Esophagus mucosa (tissue), 1 donor: ENCODE results near the gene HOXA4. TPM values are rescaled to one million over a fixed set of nuclear protein-coding genes. Genes with fewer than 3 reads are reported as not detected.

Experiments
- ATAC-seq: fragments of 200-7000 bp; cut with Tn5 transposase; one replicate; pipeline ENCODE4 v1.9.1; 2020
- total RNA-seq: library from RNA; stranded (reverse); gene quantifications from one replicate; pipeline ENCODE4 v1.2.4, GENCODE V29; 2023
- donor health status: DM: yes; HTN: yes; CAD: no.

Gene HOXA4
- 5.5 TPM for total RNA-seq

DNA sequence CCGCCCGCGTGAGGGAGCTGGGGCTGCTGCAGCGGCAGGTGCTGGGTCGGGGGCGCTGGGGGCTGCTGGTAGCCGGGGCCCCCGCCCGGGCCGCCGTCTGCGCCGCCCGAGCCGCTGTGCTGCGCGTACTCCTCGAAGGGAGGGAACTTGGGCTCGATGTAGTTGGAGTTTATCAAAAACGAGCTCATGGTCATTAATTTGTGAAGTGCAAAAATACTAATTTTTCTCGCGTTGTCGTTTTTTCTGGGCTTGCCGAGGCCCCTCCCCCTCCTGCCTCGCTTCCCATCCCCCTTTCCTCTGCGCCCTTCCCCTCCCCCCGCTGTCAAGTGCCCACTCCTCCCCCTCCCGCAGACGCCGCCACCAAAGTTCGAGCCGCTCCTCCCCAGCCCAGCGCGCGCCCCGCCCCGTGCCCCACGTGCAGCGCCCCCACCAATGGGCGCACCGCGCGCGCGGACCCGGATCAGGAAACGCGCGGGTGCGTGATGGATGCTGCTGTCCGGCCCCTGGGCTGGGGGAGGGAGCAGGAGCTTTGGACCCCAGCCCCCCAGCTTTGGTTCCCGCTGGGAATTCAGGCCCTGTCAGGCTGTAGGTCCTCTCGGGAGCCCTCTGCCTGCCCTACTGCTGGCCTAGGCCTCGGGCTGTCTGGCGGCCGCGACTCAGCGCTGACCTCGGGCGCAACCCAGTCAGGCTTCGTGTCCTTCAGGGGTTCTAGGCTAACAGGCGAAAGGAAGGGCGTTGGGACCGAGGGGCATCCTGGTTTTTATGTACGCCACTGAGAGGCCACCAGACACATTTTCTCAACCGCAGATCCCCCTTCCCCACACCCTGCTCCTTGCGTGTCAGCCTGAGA is at the start of gene HOXA4:
Gene HOXA4, minus strand, starts transcription at position 218 of the 850 bp plus-strand sequence. Its CDS starts 24 bp downstream, at position 194.
- peak; percentile 99 for ATAC-seq

DNA sequence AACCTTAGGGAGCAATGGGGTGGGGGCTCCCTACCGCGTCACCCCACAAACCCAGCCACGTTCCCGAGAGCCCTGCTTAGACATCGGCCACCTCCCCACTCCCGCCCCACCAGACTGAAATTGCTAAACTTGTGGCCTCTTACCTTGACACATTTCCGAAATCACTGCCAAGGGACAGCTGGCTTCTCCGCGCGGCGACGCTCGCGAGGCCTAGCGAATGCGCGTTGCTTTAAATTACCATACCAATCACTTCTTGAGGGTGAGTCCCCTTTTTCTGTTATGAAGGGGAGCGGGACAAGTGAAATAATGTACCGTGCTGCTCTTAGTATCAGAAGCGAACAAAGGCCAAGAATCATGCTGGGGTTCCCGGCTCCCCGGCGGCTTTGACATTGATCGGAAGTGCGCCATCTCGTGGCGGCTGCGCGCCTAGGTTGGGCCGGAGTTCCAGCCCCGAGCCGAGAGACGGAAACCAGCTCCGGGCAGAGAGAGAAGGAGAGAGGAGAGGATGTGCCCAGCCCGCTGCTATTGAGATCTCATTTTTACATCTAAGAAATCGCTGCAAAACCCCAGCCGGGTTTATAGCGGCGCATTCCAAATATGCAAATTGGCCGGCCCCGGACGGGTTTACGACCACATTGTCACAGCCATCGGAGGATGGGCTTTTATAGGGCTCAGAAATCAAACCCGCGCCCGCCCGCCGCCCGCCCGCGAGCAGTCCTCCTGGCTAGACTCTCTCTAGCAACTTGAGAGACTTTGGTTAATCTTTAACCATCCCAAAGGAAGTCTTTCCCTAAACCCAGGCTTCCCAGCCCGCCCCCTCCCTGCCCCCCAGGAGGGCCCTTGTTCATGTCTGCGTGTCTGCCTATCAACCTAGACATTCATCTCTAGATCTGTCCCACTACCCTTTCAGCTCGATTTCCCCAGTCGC is 49.2 kb upstream of the HOXA4 start:
- ATAC-seq: peak; percentile 60

DNA sequence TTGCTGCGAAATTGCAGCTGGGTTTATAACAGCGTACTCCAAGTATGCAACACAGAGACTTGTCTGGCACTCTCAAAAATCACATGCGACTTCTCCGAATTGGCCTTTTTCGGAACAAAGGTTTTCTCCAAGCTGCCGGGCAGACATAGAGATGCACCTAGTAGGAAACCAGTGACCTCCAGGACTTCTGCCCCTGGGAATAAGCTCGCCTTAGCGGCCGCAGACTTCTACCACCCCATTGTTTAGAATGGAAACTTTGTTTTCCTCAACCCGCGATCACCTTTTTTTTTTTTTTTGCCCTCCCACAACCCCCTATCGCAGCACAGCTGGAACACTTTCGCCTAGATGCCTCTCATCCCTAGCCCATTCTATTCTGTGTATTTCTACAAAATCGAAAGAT is 48.5 kb upstream of the HOXA4 start:
- no peak for ATAC-seq

DNA sequence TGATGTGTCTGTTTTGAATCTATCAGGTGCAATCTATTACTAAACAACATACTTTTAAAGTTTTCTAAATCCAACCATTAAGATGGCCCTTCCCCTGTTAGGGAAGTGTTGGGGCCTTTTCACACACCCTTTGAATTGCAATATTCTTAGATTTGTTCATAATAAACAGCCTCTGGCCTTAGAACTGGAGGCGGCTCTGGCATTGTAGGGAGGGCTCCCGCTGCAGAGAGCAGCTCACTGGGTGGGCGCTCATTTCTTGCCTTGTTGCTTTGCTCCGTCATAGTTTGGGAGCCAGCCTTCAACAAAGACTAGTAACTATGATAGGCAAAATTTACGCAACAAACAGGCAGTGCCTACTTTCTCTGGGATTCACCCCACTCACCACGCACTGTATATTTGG is 47.8 kb upstream of the HOXA4 start:
- no peak for ATAC-seq

DNA sequence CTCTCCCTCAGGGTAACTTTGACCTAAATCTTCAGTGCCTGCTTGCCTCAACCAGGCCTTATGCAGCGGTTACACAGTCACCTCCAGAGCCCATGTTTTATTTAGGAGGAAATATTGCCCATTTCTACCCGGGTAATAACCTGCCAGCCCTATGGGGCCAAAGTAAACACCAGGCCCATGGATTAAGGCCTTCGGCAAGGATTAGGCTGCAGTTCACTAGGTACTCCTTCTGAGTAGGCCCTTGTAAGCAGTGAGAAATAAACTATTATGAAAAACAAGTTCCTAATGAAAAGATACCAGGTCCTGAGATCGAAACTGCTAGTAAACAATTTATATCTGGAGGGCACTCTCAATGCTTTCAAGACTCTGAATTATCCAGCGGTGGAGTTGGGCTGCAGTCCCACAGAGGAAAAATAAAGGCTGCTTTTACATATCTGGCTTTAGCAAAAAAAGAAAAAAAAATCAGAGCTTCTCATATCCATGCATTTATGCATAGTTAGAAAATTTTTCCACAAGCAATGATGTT is 47.3 kb upstream of the HOXA4 start:
- ATAC-seq: no peak

DNA sequence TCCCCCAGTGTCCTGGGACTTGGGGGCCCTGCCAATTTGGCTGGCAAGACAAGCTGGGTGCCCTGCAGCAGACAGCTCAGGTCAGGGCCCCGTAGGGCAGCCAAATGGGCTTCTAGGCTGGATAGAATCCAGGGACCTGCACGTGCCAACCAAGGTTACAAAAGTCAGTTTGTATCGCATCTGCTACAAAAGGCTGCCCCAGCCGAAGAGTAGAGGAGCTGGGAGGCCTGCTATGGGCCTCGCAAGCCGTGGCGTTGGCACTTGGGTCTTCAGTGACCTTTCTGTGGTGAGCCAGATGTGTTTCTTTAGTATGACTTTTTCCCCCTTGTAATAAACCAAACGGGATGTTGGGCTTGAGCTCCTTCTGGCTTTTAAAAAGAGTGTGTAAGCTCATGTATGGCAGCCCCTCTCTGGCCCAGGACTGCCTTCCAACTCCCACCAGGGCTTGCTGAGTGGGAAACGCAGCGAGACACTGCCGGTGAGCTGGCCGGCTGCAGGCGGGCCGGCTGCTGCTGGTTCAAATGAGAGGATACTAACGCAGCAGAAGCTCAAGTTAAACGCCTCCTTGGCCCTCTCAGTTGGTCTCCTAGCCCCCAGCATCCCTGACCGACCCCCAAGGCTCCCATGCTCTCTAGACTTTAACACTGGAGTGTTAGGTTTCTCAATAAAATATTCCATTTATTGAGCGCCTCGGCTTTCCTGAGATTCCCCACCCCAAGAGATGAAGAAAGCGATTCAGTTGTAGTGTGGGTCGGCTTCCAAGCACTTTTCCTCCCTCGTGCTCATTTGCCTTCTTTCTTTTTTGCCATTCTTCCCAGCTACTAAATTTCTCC is 46.6 kb upstream of the HOXA4 start:
- ATAC-seq: no peak

DNA sequence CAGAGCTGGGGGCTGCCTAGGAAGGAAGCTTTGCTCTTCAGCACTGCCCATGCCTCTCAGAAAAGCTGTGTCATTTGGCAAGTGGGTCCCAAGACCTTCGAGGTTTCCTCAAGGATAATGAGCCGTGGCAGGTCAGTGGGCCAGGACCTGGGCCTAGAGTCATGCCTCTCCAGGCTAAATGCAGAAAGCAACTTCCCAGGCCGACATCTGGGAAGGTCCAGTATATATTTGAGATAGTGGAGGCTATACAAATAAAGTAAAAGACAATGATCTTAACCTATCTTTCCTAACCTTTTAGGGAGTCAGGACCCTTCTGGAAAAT is 45.9 kb upstream of the HOXA4 start:
- no peak for ATAC-seq

DNA sequence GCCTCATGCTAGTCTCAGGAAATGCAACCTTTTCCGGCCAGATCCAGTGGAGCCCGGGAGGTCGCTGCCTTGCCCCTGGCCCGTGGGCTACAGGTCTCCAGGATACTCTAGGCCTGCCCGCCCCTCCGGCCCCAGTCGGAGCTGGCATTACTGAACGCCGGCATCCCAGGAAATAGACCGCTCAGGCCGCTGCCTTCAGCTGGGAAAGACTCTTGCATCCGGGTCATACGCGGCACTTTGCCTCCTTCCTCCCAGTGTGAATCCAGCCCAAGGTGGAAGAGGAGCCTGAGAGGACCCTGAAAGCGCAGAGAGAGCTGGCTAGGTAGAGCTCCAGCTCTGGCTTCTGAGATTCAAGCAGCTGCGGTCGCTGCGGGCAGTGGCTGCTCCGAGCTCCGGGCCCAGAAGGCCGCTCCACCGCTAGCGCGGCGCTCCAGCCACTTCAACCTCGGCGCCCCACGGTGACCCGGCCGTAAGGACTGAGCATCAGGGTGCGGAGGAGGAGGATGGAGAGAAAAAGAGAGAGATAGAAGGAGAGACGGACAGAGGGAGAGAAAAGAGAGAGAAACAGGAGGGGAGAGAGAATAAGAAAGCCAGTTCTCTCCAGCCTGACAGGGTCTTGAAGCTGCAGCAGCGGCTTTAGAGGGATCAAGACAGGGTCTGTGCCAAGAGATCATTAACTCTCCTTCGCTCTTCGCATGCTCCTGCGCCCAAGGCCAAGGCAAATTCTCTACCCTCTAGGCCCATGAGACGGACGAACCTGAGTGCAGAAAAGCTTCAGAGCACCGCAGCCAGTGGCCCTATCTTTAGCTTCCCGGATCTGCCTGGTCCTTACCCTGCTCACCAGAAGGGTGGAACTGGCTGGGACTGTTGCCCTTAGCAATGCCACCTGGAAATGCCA is 45.3 kb upstream of the HOXA4 start:
- ATAC-seq: no peak

DNA sequence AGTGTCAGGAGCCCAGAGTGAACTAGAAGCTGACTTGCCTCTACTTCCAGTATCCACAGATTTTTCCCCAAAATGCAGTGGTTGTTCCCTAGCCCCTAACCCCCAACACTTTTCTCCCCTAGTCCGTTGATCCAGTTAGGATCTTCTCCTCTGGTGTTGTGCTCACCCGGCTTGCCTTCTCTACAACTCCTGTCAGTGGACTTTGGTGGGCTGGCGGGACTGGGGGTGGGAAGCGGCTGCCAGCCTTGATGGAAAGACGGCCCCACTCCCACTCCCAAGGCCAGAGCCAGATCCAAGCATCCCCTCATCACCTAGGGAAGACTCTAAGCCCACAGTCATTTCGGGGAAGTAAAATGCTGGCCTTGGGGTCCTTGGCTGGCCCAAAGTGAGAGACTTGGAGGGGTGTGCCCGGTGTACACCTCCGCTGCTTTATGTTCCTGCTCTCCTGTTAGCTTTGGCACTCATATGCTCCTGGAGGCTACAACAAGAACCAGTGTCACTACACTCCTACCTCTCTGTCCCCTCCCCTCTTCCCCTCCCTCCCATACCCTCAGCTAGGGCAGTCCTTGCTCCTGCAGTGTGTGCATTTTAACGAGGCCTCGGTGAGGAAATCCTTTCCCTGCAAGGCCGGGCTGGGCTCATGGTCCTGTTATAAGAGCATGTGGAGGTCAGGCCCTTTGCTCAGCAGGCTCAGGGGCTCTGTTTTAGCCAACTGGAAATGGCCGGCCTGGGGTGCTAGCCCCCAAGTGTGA is 44.5 kb upstream of the HOXA4 start:
- no peak for ATAC-seq

DNA sequence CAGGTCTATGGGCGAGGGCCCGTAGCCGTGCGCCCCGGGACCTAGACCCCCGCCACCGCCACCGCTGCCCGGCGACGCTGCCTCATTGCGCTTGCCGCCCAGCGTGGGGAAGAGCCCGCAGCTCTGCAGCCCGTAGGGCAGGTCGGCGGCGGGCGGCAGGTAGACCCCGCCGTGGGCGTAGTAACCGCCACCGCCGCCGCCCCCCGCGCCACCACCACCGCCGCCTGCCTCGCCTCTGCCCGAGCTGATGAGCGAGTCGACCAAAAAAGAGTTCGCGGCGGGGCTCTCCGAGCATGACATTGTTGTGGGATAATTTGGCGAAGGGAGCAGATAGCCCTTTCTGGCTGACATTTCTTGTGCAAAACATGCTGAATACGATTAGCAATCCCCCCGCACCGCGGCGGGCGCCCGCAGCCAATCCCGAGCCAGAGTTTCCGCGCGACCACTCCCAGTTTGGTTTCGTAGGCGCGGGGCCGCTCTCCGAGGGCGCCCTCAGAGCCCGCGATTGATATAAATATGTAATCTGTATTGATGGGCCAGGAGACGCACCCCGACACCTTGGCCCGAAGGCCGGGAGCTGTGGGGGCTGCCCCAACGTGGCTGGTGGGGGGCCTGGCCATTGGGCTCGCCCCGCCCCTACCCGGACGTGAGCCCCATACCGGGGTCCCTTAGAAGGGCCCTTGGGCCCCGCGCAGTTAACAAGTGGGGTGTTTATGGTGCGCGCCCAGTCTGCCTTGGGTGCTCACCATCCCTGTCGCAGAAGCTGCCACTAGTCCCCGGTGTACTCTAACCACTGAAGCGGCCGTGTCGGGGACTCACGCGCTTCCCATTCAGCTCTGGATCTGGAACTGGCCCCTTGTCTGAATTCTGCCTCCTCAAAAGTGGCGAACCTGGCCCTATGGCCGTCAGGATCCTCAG is 43.7 kb upstream of the HOXA4 start, which contains the start of gene HOXA10:
Gene HOXA10, minus strand, starts transcription at position 365 of the 918 bp plus-strand sequence. Its CDS starts 14 bp downstream, at position 351.
- no peak for ATAC-seq

DNA sequence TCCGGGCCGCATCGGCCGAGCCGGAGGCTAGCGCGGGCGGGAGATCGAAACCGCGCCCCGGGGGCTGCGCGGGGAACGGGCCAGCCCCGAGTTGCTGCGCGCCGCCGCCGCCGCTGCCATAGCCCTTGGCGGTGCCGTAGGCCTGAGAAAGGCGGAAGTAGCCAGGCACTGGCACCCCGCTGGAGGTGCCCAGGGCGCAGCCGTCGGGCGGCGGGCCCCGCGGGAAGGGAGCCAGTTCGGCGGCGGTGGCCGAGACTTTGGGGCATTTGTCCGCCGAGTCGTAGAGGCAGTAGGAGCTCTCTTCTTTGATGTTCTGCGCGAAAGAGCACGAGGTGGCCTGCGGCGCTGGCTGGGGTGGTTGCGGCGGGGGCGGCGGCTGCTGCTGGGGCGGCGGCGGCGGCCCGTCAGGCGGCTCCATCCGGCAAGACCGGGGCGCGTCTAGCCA is 43.0 kb upstream of the HOXA4 start:
- ATAC-seq: peak; percentile 23

DNA sequence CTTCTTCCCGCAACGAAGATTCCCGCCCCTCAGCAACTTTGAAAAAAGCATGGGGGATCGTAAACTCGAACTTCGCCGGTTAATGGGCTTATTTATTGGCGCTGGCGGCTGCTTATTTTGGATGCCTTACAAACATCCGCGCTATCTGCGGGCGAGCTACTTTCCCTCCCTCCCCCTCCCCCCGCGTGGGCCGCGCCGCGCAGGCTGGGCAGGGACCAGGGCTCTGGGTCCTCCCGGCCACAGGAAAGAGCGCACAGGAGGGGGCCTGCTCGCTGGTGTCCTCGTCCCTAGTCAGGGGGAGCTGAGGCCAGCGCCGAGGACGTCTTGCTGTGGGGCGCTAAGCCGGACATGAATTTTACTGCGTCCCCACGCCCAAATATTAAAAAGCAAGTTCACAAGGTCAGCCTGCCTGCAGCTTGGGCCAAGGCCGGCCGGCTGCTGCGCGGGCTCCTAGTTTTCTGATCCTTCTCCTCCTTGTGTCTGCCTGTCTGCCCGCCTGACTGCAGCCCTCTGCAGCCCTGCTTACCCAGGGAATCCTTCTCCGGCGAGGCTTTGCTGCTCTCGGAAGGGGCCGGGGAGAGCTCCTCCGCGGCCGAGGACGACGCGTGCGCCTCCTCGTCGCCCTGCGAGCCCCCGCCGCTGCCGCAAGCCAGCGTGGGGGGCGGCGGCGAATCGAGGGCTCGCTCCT is 42.4 kb upstream of the HOXA4 start:
- ATAC-seq: peak; percentile 7

DNA sequence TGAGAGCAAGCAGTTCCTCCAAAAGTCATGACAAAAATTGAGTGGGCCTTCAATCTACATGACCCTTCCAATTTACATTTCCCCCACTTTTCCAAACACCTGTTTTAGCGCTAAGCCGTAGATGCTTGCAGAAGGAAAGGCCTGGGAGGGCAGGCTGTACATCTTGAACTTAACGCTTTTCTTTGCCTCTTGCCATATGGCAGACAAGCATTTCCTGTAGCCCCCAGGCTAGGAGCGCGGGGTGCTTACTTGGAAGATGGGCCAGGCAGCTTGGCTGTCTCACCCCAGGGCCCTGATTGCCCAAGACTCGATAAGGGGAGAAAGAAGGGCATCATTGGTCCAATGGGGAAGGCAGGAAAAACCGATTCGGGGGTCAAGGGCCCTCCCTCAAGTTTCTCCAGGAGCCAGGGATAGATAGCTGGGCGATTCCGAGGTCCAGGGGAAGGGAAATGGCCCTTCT is 41.8 kb upstream of the HOXA4 start:
- ATAC-seq: no peak

DNA sequence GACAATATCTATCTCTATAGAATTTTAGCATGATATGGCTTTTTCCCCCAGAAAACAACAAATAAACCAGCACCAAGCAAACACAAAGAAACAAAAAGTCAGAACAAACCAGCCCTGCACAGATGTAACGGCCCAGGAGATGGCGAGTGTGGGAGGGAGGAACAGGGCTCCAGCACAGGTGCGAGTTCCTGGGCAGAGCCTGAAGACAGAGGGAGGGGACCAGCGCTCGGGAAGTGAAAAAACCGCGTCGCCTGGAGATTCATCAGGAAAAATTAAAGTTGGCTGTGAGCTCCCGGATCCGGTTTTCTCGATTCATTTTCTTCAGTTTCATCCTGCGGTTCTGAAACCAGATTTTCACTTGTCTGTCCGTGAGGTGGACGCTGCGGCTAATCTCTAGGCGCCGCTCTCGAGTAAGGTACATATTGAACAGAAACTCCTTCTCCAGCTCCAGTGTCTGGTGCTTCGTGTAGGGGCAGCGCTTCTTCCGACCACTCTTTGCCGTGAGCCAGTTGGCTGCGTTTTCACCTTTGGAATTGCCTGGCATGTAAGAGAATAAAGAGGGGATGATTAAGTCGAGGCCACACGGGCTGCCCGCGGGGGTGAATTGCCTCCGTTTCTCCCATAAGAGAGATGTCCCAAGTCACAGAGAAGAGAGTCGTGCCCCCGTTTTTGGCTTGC is 41.2 kb upstream of the HOXA4 start:
- no peak for ATAC-seq

DNA sequence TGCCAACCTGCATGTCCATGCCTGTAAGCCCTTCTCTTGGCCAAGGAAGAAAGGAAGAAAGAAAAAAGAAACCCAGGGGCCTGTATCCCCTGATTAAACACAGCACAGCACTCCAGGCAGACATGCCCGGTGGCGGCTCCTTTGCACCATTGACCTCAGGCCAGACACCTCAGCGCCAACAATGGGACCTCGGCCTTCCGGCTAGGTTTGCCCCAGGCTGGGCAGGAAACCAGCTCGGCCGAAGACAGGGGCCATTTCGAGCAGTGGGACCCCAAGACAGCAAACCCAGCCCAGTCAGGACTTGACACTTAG is 40.7 kb upstream of the HOXA4 start:
- no peak for ATAC-seq

DNA sequence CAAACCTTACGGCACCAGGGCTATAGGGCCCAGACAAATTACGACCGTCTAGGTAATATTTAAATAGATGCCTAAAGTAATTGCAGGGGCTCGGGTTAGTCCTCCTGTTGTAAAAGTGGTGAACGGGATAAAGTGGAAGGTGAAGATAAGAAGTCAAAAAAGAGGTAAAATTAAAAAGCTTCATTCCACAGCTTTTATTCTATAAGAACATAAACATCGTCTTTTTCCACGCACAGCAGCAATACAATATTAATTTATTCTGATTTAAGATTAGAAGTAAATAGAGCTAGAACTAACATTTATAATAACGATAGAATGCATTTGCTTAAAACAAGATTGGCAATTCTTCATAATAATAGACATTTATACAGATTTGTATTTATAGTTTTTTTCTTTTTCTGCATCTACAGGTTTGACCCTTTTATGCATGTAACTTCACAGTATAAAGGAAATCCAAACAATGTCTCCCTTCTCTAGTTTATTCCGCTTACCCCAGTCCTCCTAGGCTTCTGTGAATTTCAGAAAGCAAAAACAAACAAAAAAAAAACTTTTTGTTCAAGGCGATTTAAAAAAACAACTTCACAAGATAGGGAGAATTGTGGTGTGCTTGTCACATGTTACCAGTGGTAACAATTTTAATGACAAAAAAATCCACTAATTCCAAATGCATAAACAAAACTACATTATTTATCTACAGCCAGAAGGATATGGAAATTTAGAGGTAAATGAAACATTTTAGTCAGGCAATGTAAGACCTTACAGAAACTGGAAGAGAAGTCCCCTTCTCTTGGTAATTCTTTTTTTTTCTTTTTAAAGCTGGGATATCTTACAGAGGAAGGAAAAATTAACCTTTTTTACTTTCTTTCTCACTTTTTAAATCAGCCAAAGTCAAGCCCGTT is 40.1 kb upstream of the HOXA4 start:
- ATAC-seq: no peak
